ENCODE data around the gene TATDN2. TPM values are rescaled to one million over a fixed set of nuclear protein-coding genes. Genes with fewer than 3 reads are reported as not detected.

TATDN2 gene
- total RNA-seq, 4 donors from 2014 or later, result 22.1 to 33.7 (median 26.3) TPM

- 66% methylated on average over 6 of the region's 12 CpGs for WGBS
- Histone ChIP-seq H3K36me3 (no peaks in the 10 kb centered on the region), H3K27me3 (peaks cover 35% of the 10 kb centered on the region), H3K9me3 (no peaks in the 10 kb centered on the region), H3K4me3 (no peak overlapping the region), H3K27ac (no peak overlapping the region), H3K4me1 (no peaks in the 10 kb centered on the region)
- no peak for TF ChIP-seq POLR2AphosphoS5 (IDR thresholded peaks at IDR 0.05)
- TF ChIP-seq CTCF (IDR thresholded peaks at IDR 0.05), result no peak
- no peak for TF ChIP-seq POLR2A (IDR thresholded peaks at IDR 0.05)
- no peak for TF ChIP-seq EP300 (IDR thresholded peaks at IDR 0.05)
- no peak for DNase-seq (ENCODE audit: low spot score in 2 of 2)
Measured at GRCh38 chr3:10330319-10330718, 82.1 kb downstream of the TATDN2 start.

Other genes with a start within 250 kb of the TATDN2 start
- gene FANCD2, start 222.0 kb upstream of the TATDN2 start, total RNA-seq, result 10 to 100 TPM in 2 of 4 donors, 1 to 10 TPM in 2; 4.9 to 23.2 (median 10.5) TPM
- gene FANCD2OS, start 140.2 kb upstream of the TATDN2 start, total RNA-seq, result not detected
- gene BRK1, start 132.8 kb upstream of the TATDN2 start, total RNA-seq, result 100 to 1,000 TPM in 1 of 4 donors, 10 to 100 TPM in 3; 51.7 to 101 (median 83.9) TPM
- gene VHL, start 106.7 kb upstream of the TATDN2 start, total RNA-seq, result 10 to 100 TPM; 36.4 to 49.1 (median 42.8) TPM
- gene IRAK2, start 83.5 kb upstream of the TATDN2 start, total RNA-seq, result 10 to 100 TPM in 1 of 4 donors, 1 to 10 TPM in 3; 3.6 to 13.6 (median 7.4) TPM
- gene GHRL, start 44.5 kb downstream of the TATDN2 start, total RNA-seq, result under 1 TPM in 1 of 4 donors, not detected in 3; 0.80 TPM
- gene SEC13, start 72.7 kb downstream of the TATDN2 start, total RNA-seq, result 100 to 1,000 TPM; 104 to 137 (median 118) TPM